Thoracic aorta (tissue), 2 donors: Measurements from ENCODE around the gene RBM11. TPM values are rescaled to one million over a fixed set of nuclear protein-coding genes. Genes with fewer than 3 reads are reported as not detected.
"Not testable (repeated sequence)": the region's sequence is repeated elsewhere in the genome, so short reads cannot be mapped to it uniquely, and the experiment has no call there.

Source experiments
- ATAC-seq: fragments of 150-250 bp; one replicate; pipeline ENCODE4 v1.8.0; 2017; ENCODE audit warnings: low read depth; ENCODE audit not compliant: insufficient number of reproducible peaks, low FRiP score
- DNase-seq: peaks from one replicate; pipeline ENCODE4 v3.0.0-alpha.2; 2020; ENCODE audit warnings: low spot score
- H3K27ac ChIP-seq, 2 donors: fragments of 200-600 bp; sonication (generic); 1 replicate in 1 of 2; 2 replicates in 1 of 2; pipeline ENCODE4 v1.5.1; 2016; ENCODE audit warnings: mild to moderate bottlenecking in 2 of 2, moderate library complexity in 2 of 2
- H3K27me3 ChIP-seq: fragments of 200-600 bp; sonication (generic); replicated peaks from 2 replicates; pipeline ENCODE4 v1.6.0; 2016; ENCODE audit warnings: mild to moderate bottlenecking; ENCODE audit not compliant: insufficient read depth
- H3K36me3 ChIP-seq: fragments of 200-600 bp; sonication (generic); one replicate; pipeline ENCODE4 v1.5.1; 2016
- H3K4me1 ChIP-seq, 2 donors: fragments of 200-600 bp; sonication (generic); 1 replicate in 1 of 2; 2 replicates in 1 of 2; pipeline versions ENCODE4 v1.5.1 to v1.6.0; 2016; ENCODE audit warnings: low read depth in 2 of 2, mild to moderate bottlenecking in 1 of 2; ENCODE audit not compliant: control insufficient read depth in 1 of 2
- H3K4me3 ChIP-seq: fragments of 200-600 bp; sonication (generic); 2 replicates; pipeline ENCODE4 v1.5.1; 2016; ENCODE audit warnings: mild to moderate bottlenecking
- H3K9me3 ChIP-seq: fragments of 200-600 bp; sonication (generic); 2 replicates; pipeline ENCODE4 v1.5.1; 2016
- total RNA-seq, 2 donors: library from RNA; depleted of rRNA; stranded (reverse); fragments of >200 nt; gene quantifications; one replicate each; pipeline versions ENCODE4 v1.1.0 to v1.2.3, GENCODE V29; 2016
- TF ChIP-seq, protein P1 (sequence below): fragments of 200-600 bp; sonication (generic); IDR thresholded peaks from one replicate; pipeline ENCODE4 v1.5.1; 2019; ENCODE audit warnings: antibody characterized with exemption

RBM11 gene, protein sequence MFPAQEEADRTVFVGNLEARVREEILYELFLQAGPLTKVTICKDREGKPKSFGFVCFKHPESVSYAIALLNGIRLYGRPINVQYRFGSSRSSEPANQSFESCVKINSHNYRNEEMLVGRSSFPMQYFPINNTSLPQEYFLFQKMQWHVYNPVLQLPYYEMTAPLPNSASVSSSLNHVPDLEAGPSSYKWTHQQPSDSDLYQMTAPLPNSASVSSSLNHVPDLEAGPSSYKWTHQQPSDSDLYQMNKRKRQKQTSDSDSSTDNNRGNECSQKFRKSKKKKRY
- total RNA-seq = 1 to 10 TPM in 1 of 2 donors, under 1 TPM in 1; 0.49 to 1.5 TPM

DNA sequence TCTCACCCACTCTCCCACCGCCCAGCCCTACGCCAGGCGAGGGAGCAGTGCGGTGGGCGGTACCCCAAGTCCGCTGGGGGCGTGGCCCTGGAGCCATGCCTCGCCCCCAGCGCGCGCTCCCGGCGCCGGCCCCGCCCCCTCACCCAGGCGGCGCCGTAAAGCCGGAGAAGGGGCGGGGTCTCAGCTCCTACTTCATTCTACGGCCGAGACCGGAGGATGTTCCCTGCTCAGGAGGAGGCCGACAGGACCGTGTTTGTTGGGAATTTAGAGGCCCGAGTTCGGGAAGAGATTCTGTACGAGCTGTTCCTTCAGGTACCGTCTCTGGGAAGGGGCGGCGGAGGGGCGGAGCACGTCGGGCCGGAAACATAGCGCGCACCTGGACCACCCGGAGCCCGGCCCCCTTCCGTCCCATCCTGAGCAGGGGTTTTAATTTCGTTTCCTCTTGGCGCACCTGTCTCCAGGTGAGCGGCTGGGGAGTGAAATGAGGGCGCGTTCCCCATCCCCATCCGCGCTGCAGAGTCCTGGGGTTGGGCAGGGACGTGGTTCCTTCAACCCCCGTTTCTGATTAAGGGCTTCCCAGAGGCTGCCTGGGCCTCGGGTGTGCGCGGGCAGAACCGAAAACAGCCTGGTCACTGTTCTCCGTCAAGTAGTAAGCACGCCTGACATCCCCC is at the start of gene RBM11:
TSS of gene RBM11 (plus strand) at position 187 of the 671 bp plus-strand sequence. CDS start at position 217, 30 bp downstream.
- no peaks in the 10 kb centered on the region for H3K36me3 ChIP-seq
- ATAC-seq (no peak), DNase-seq (no peak)
- no peaks in the 10 kb centered on the region for H3K9me3 ChIP-seq
- H3K4me1 ChIP-seq = peaks cover 7 to 10% of the 10 kb centered on the region in 2 donors
- no peak within 1 kb of the TSS for H3K27ac ChIP-seq
- TF ChIP-seq, protein P1, sequence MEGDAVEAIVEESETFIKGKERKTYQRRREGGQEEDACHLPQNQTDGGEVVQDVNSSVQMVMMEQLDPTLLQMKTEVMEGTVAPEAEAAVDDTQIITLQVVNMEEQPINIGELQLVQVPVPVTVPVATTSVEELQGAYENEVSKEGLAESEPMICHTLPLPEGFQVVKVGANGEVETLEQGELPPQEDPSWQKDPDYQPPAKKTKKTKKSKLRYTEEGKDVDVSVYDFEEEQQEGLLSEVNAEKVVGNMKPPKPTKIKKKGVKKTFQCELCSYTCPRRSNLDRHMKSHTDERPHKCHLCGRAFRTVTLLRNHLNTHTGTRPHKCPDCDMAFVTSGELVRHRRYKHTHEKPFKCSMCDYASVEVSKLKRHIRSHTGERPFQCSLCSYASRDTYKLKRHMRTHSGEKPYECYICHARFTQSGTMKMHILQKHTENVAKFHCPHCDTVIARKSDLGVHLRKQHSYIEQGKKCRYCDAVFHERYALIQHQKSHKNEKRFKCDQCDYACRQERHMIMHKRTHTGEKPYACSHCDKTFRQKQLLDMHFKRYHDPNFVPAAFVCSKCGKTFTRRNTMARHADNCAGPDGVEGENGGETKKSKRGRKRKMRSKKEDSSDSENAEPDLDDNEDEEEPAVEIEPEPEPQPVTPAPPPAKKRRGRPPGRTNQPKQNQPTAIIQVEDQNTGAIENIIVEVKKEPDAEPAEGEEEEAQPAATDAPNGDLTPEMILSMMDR = no peak
- H3K4me3 ChIP-seq = peak within 1 kb of the TSS; percentile 73
- H3K27me3 ChIP-seq = no peaks in the 10 kb centered on the region

- not testable (repeated sequence) for H3K4me1 ChIP-seq, H3K9me3 ChIP-seq, H3K27ac ChIP-seq, H3K36me3 ChIP-seq, DNase-seq, H3K27me3 ChIP-seq, H3K4me3 ChIP-seq, ATAC-seq
Measured at GRCh38 chr21:14166463-14167223, 49.3 kb upstream of the RBM11 start.

DNA sequence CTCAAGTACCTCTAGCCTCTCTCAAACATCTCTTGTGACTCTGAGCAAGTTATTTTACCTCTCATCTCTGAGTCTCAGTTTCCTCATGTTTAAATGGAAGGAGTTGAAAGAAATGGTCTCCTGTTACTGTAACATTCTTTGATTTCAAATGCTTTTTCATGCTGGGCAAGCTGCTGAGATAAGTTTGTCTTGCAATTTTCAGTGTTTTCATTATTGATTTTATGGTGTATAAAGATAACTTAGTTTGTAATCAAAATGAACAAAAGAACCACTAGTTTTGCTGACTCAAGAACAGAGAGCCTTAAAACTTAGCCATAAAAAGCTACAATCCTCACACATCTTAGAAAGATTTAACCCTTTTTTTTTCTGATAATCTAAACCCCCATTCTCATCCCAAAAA is 9.7 kb upstream of the RBM11 start:
- TF ChIP-seq, protein P1 = no peak
- no peak for ATAC-seq
- H3K4me1 ChIP-seq = no peaks in the 10 kb centered on the region
- no peaks in the 10 kb centered on the region for H3K27me3 ChIP-seq
- no peaks in the 10 kb centered on the region for H3K9me3 ChIP-seq
- H3K4me3 ChIP-seq = no peak overlapping the region
- no peaks in the 10 kb centered on the region for H3K36me3 ChIP-seq
- no peak for DNase-seq
- H3K27ac ChIP-seq = no peak overlapping the region

GRCh38 chr21:14210738-14211137 is 5.2 kb upstream of the RBM11 start, which contains the start of gene LIPI:
LIPI (minus strand) TSS chr21:14210955; CDS start chr21:14210845, 110 bp downstream.
- Histone ChIP-seq H3K4me1 (peaks cover under 1 to 5% of the 10 kb centered on the region in 2 donors), H3K27ac (no peak within 1 kb of the TSS), H3K36me3 (no peaks in the 10 kb centered on the region), H3K9me3 (no peaks in the 10 kb centered on the region), H3K4me3 (no peak within 1 kb of the TSS), H3K27me3 (no peaks in the 10 kb centered on the region)
- no peak for DNase-seq
- no peak for ATAC-seq
- TF ChIP-seq, protein P1 = no peak

DNA sequence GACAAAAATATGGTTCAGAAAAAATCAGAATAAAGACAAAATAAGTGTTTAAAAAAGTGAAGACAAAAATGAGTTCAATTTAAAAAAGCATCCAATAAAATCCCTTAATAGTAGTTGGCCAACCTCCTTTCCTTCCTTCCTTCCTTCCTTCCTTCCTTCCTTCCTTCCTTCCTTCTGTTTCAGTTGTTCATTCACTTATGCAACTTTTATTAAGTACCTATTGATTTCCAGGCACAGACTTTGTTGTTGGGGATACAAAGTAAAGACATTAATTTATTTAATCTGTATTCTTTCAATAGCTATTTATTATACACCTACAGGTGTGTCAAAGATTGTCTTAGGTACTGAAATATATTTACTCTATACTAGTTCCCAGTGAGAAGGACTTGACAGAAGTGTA is 2.8 kb upstream of the RBM11 start:
- Histone ChIP-seq H3K27me3 (no peaks in the 10 kb centered on the region), H3K36me3 (no peaks in the 10 kb centered on the region), H3K9me3 (no peaks in the 10 kb centered on the region), H3K4me3 (no peak overlapping the region), H3K4me1 (peaks cover 7 to 10% of the 10 kb centered on the region in 2 donors), H3K27ac (no peak overlapping the region)
- TF ChIP-seq, protein P1 = no peak
- no peak for ATAC-seq
- no peak for DNase-seq
